ENCODE results near the gene APMAP.

Gene APMAP

DNA sequence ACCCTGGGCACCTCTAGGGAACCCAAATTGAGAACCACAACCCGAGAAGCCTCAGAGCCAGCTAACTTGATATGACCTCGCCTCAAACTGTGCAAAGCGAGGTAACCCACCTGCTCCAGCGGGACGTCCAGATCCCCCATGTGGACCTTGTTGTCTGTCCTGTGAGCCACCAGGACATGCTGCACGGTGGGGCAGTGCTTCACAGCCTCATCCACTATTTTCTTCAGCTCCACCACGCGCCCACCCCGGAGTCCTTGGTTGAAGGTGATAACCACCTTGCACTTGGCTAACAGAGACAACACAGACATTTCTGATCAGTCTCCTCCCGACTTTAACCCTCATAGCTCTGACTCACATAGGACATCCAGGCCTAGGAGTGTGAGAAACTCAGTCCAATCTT, 30.8 kb upstream of the APMAP start:
- DNase-seq = no peak

DNA sequence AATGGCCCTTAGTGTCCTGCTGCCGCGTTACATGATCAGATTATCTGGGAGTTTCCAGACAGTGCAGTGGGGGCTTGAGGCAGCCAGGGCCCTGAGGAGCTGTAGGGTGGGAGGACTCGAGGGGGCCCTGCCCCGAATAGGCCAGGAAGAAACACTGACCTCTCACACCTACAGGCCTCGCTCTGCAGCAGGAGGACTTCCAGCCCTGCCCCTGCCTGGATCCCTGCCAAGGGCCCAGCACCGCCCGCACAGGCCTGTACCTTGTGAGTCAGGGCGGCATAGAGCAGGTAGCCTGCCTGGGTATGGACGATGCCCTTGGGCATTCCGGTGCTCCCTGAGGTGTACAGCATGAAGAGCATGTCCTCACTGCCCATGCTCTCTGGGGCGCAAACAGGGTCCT, 30.1 kb upstream of the APMAP start:
- DNase-seq = no peak

DNA sequence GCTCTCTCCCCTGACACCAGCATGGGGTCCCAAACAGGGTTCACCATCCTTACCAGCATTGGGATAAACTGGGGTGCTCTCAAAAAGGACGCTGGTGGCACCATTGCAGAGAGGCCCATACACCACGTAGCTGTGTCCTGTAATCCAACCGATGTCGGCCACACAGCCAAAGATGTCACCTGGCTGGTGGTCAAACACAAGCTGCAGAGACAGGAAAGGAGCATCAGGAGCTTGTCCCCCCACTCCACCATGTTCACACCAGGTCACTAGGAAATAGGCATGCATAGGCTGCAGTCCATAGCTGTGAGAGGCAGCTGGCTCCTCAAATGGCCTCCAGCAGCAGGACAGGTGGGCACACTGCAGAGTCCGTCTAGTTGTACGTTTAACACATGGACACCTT, 28.8 kb upstream of the APMAP start:
- no peak for DNase-seq

DNA sequence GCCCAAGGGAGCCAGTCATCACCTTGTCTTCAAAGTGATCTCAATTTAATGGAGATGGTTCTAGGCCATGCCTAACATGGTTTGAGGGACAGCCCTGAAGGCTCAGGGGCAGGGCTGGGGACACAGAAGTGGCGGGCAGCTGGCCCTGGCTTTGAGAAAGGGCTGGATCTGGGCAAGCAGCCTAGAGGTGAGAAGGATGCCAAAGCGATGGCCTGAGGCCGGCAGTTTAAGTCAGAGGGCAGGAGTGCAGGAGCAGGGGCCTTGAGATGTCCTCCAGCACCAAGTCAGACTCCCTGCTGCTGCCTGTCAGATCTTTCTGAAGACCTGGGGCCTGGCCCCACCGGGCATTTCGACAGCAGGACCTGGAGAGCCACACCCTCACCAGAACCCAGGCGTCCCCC, 28.4 kb upstream of the APMAP start:
- DNase-seq = no peak

DNA sequence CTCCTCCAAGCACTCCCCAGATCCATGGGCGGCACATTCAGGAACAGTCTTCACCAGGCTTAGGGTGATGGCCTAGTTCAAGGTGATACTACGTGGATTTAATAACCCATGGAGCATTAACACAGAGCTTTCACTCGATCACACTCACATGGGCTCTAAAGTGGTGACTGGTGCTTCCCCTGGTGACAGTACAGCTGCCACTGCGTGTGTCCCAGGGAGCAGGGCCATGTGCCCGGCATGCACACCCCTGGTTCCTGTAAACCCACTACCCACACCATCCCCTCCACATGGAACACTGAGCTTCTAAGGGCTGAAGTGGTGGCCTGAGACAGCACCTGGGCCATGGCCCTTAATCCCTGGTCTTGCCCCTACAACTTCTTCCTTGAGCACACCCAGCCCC, 27.8 kb upstream of the APMAP start:
- DNase-seq = no peak

DNA sequence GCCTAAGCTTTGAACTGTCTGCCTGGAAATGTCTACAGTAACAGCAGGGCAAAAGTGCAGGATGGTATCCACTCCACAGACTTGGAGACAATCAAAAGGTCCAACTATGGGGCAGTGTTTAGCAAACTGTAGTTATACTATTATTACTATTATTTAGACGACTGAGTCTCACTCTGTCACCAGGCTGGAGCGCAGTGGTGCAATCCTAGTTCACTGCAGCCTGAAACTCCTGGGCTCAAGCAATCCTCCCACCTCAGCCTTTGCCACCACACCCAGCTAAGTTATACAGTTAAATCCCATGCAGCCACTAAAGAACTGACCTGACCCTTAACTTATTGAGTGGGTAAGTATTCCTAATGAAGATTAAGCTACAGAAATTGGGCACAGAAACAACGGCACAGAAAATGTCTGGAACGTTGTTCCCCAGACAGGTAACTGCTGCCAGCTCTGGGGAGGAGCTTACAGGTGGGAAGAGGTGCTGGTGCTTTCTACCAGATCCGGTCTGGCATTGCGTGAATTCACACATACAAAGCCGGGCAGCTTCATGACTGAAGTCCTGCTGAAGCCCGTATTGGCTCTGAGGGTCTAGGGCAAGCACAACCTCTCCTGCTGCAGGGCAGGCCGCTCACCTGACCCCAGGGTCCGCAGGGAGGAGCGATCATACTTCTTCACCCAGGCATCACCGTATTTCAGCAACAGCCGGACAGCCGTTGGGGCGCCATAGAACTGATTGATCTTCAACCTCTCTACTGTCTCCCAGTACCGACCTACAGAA, 27.0 kb upstream of the APMAP start:
- DNase-seq = no peak

DNA sequence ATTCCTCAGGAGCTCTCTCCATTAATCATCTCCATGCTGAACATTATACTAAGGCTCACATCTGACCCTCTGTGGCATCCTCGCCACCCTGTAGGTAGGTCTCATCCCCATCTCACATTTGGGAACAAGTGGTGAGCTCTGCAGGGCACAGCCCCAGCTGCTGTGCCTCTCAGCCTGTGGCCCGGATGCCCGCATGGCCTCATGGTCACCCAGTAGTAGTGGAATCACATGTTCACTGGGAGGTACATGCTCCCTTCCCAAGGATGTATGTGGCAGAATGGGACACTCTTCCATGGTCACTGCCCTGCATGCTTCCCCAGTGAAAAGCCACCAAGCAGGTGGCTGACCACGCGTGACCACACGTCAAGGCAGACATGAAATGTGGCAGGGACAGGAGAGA, 26.3 kb upstream of the APMAP start:
- DNase-seq = no peak

DNA sequence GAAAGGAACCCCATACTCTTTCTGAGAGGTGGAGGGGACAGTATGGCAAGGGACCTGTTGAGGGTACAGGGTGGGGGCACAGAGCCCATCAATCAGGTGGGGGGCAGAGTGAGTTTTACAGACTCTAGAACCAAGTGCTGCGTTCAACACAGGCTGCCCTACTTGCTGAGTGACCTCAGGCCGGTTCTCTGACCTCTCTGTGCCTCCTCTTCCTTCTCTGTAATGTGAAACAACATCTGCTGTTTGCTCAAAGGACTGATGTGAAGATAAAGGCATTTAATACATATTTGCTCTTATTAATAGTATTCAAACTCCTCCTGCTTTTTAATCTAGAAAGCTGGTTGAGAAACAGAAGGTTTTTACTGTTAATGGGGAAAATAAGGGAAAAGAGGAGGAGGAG, 25.9 kb upstream of the APMAP start:
- no peak for DNase-seq

DNA sequence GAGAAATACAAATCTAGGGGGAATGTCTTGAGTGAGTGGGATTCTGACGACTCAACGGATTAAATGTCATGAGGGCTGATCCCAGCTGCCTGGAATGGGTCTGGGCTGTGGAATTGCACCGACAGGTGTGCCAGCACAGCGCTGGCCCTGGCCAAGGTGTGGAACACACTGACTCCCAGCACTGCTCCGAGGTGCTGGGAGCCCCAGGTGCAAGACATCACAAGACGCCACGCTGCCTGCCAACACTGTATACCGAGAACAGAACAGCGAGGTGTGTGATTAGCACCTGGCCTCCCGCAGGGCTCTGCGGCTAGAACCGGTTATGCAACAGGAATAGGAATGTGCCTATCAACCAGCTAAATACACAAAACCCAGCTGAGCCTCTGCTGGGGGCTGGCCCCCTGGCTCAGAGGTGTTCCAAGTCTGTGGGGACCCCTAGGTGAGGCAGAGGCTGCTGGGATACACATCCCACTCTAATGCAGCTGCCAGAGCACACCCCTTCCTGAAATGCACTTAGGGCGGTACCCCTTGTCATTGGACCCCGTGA, 24.8 kb upstream of the APMAP start:
- DNase-seq = no peak

DNA sequence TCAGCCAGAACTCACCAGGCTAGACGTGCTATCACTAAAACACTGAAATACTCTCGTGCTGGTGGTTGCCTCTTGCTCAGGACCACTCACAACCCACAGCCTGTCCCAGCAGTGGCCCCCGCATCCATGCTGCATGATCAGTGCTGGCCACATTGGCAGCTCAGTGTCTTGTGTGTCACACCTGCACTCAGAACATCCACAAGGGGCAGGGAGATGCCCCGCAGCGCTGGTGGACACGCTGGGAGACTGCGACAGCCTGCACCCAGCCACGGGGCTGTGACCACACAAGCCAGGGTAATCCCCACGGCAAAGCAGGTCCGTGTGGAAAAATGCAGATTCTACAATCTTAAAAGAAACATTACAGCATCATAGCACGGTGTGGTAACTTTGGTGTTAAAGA, 23.9 kb upstream of the APMAP start:
- DNase-seq = no peak

DNA sequence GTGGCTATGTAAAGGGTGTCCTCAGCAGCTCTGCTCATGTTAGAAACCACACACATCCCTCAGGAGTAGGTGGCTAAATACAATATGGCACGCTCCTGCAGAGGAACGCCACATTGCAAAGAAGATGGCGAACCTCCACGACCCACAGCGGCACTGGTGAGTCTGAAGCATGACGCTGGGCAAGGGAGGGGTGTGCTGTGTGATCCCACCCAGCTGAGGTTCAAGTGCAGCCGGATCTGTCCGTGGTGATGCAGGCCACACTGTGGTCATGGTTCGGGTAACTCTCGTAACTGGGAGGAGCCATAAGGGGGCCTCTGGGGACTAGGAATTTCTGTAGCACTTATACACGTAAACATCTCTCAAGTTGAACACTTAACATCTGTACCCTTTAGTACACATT, 23.4 kb upstream of the APMAP start:
- DNase-seq = no peak

DNA sequence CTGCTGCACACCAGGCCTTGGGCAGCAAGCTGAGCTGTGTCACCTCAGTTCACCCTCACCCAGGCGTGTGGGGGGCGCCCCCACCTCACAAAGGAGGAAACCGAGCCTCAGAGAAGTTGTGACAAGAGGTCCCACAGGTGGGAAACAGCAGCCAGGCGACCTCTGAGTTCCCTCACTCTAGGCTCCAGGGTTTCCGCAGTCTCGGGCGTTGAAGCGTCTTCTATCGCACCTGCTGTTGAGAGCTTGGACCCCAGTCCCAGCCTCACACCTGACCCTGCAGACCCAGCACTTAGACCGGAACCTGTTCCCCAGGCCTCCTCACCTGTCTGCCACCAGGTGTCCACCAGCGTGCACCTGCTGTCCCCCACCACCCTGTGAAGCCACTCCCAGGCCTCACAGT, 22.3 kb upstream of the APMAP start:
- DNase-seq = no peak

DNA sequence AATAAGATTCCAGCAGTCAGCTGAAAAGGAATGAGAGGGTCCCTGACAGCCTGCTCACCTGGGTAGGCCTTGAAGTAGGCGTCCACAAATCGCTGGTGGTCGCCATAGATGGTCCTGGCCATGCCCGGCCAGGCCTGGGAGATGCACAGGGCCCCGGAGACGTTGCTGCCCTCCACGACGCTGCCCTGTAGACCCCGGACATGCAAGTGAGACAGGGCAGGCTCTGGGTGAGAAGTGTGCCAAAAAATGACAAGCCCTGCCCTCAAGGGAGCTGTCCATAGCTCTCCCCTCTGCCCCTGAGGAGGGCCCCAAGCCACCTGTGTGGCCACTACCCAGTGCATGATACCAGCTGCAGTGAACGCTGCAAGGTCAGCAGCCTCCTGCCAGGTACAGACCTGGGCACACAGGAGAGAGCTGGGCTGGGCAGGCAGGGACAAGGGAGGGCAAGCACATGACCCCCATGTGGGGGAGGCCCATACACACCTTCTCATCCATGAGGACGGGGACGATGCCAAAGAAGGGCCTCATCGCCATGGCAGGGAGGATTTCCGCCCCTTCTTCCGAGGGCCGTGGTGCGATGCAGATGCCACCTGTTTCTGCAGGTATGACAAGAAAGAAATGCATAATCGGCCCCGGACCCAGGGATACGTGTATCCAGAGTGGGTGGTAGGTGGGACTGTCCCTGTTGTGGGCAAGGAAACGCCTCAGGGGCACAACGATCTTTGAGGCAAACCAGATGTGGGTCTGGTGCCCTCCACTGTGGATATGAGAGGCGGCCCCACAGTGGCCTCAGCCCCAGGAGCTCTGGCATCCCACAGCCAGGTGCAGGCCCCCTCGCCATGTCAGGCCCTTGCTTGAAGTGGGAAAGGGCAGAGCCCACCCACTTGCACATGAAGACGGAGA, 21.2 kb upstream of the APMAP start:
- no peak for DNase-seq

DNA sequence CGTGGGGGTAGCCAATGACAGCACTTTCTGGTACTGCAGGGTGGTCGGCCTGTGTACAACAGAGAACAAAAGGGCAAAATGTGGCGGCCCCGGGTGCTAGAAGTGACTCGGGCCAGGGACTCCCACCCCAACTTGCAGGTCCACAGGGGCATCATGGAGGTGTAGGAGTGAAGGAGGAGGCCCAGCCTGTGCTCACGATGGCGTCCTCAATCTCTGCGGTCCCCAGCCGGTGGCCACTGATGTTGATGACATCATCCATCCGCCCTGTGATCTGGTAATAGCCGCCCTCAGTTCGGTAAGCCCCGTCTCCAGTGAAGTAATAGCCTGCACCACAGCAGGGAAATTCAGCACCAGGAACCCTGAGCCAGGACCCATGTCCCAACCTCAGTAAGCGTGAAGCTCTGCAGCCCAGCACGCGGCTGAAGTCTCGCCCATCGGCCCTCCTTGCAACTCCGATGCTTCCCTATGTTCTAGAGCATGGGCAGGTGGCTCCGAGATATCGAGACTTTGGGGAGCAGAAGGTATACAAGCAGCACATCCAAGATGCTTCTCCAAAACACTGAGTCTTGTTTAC, 20.2 kb upstream of the APMAP start:
- no peak for DNase-seq

DNA sequence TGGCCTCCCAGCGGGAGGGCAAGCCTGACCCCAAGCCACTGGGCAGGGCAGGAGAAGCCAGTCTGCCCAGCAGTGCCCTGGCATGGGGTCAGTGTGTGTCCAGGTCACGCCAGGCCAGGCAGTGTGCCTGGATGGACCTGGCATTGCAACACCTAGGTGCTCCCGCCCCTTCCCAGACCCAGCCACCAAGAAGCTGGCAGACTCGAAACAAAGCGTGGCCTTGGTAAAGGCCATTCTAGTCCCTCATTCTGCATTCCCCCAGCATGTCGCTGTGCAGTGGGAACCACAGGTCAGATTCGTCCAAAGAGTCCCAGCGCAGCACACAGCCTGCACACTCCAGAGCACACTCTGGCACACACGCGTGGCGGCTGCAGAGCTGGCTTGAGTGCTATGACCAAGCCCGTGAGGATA, 19.3 kb upstream of the APMAP start:
- no peak for DNase-seq

DNA sequence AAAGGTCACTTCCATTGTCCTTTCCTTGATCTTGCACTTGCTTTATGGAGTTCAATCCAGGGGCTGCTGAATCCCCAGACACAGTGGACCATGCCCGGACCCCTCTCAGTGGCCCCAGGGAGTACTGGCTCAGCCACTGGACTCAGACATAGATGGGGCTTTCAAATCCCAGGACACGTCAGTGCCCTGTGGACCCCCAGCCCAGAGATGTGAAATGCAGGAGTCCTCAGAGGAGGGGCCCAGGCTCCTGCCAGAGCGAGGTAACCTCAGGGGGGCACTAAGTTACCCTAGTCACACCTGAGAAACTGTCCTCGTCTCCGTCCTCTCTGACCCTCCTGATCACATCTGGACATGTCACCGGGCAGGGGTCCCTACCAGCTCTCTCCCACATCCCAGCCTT, 18.7 kb upstream of the APMAP start:
- no peak for DNase-seq

DNA sequence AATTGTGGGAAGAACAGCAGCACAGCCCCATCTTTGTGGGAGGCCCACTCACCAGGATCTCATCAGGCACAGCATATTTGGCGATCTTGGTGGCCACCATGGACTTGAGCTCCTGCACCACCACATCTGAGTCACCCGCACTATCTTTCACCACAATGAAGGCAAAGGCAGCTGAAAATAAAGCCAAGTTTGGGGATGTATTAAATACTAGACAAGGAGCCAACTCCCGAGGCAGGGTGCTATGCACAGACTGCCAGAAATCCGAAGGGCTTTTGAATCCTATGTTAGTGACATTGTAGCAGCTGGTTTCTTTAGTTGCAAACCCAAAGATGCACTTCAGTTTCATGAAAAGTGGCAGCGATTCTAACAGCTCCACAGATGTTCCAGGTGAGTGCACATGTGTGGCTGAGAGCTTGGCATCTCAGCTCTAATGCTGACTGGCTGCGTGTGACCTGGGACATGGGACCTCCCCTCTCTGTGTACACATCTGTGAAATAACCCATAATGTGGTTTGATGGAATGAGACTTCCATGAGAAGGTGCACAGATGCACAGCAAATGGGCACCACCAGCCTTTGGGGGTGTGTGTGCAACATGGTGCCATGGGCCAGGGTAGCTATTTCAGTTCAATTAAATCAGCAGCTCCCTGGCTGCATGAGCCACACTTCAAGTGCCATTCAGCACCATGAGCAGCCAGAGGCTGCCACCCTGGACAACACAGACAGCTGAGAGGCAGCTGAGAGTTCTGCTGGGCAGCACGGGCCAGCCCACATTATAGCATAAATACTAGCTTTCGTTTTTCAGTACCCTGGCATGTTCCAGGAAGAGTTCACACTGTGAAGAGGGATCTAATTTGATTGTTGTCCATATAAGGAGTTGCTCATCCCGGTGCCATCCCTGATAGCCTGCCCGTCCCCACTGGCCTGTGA, 16.9 kb upstream of the APMAP start:
- no peak for DNase-seq

DNA sequence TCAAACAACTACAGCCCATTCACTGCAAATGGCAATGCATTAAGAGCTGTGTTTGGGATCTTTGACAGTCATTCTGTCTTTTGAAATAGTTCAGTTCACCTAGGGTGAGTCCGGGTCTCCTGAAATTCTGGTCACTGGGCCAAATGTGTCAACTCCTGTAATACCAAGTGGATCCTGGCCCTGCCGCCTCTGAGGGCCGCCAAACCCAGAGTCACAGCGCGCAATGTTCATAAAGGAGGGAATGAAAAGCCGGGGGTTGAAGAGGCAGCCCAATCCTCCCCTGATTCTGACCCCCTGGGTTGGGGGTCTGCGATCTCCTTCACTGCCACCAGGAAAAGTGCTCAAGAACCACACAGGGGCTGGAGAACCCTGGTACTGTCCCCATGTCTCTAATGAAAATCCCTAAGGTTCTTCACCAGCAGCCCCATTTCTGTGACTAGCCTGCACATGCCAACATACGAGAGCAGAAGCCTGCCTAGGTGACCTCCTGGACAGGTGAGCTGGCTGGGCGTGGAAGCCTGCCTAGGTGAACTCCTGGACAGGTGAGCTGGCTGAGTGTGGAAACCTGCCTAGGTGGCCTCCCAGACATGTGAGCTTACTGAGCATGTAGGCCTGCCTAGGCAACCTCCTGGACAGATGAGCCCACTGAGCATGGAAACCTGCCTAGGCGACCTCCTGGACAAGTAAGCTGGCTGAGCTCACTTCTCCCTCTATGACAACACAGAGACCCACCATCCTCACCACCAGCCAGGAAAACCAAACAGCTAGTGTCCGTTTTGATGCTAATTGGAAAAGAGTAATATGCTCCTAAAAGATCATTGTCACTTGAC, 16.1 kb upstream of the APMAP start:
- DNase-seq = no peak

DNA sequence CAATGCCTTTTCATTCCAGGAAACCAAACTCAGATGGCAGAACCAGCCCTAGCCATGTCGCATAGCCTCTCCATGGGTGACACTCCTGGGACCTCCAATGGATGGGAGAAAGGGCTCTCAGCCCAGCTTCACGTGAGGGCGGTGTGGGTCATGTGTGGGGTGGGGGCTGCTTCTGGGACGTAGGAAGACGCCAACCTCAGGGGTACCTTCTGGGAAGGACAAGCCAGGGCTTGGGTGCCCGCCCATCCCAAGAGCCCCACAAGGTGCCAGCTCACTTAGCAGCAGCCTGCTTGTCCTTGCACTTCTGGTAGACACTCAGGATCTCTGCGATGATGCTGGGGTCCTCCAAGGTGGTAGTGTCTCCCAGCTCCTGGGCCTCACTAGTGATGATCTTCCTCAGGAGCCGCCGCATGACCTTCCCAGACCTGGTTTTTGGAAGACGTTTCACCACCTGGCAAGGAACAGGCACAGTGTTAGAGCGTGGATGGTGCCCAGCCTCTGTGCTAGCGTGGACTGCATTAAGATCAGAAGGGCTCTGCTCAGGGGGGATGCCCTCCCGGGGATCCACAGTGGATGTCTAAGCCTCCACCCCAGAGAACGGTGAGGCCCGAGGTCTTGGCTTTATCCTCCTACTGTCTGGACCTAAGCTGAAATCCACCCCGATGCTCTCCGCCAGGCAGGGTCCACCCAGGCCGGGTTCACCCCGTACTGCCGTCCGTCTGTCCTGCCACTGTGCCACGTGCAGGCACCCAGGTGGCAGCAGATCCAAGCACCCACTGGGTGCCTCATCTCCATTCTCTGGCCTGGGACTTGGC, 15.1 kb upstream of the APMAP start:
- no peak for DNase-seq

DNA sequence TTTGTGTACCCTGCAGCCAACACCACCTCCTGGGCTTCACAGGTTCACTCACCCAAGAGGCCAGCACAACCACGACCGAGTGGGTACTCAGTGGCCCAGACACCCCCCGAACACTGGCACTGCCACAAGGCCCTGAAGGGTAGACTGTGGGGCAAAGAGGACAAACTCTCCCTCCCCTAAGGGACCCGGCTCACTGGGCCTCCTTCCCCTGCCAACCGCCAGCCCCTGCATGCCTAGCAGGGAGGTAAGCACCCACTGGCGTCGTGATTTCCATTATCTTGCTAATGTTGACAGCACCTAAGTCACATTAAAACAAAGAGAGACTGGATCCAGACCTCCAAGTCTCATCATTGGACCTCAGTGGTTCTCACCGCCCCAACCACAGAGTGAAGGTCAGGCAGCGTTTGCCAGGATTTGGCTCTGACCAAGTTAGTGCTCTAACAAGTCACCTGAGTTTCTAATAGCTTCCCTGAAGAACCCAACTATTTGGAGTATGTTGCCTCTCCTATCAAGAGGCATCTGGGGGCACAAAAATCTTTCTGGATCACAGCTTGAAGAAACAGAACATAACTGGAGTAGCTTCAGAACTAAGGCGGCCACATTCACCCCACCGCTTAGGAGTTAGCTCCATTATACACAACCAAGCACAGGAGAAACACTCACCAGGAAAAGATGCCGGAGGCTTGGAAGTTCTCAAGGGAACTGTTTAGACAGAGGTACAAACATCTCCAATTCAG, 14.0 kb upstream of the APMAP start:
- no peak for DNase-seq
